Ishikawa (cell line): ENCODE measurements around the gene PHIP.

Source experiments
- CEBPB ChIP-seq: IDR thresholded peaks from 2 replicates; pipeline ENCODE4 v1.6.1; 2012
- NFIC ChIP-seq: IDR thresholded peaks from 2 replicates; pipeline ENCODE4 v1.6.1; 2012
- YY1 ChIP-seq: IDR thresholded peaks from 2 replicates; pipeline ENCODE4 v1.6.1; 2012; ENCODE audit warnings: low read depth

DNA sequence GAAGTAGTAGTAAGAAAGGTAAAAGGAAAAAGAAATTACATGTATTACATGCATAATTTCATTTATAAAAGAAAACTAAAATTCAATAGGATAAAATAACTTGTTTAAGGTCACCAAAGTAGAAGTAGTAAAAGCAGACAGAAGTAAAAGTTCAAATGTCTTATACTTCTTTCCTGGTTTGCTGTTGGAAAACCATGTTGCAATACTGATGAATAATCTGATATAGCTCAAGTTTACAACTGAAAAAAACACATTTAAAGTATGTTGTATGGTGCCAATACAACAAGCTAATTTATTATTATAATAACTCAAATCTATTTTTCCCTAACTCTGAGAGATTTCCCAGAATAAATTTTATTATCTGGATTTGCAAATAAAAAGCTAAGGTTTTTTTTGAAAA is 78.3 kb downstream of the PHIP start:
- no peak for TF ChIP-seq NFIC
- no peak for TF ChIP-seq CEBPB
- TF ChIP-seq YY1: no peak
